Measurements from ENCODE around the gene ARHGAP12.

The ARHGAP12 gene

DNA sequence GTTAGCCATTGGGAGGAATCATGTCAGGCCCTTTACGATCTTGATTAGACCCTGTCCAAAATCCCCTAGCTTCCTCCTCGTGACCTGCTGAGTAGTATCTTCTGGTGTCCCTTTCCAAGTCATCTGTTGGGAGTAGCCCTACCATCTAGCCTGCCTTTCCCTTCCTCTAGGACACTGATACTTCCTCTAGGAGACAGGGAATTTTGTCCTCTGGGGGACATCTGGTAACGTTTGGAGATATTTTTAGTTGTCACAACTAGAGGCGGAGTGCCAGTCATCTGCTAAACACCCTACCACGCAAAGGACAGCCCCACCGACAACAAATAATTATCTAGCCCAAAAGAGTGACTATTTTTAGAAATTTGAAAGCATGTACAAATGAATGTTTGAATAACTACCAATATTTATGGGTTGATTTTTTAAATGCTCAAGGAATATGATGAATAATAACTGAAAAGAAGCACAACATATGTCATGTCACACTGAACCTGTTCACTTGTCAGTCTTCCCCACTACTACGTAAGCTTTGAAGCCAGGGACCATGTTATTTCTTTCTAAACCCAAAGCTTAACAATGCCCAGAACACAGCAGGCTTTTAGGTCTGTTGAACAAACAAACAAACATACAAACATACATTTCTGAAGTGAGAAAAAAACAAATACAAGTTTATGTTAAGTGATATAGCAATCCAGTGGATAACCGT is 105.9 kb downstream of the ARHGAP12 start:
- TF ChIP-seq, protein P1, sequence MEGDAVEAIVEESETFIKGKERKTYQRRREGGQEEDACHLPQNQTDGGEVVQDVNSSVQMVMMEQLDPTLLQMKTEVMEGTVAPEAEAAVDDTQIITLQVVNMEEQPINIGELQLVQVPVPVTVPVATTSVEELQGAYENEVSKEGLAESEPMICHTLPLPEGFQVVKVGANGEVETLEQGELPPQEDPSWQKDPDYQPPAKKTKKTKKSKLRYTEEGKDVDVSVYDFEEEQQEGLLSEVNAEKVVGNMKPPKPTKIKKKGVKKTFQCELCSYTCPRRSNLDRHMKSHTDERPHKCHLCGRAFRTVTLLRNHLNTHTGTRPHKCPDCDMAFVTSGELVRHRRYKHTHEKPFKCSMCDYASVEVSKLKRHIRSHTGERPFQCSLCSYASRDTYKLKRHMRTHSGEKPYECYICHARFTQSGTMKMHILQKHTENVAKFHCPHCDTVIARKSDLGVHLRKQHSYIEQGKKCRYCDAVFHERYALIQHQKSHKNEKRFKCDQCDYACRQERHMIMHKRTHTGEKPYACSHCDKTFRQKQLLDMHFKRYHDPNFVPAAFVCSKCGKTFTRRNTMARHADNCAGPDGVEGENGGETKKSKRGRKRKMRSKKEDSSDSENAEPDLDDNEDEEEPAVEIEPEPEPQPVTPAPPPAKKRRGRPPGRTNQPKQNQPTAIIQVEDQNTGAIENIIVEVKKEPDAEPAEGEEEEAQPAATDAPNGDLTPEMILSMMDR (IDR thresholded peaks at IDR 0.05; ENCODE audit: low read depth, low read length, missing control alignments): no peak
- DNase-seq (ENCODE audit: extremely low read depth, low read depth): no peak
- no peak overlapping the region for H3K4me3 ChIP-seq (replicated peaks; ENCODE audit: low read depth, low read length)

DNA sequence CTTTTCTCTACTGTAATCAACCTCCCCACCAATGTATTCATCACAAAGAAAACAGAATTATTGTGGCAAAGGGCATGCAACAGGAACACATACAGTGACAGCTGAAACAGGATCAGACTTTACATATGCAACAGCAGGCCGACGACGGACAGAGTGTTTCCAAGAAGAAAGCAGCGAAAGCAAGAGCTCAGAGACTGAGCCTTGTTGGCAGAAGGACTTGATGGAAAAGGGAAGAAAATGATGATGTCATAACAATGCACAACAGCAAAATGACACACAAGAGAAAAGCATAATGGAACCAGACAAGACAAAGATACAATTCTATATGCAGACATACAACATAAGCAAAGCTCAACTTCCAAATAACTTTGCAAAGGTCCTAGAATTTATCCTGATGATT is 106.5 kb downstream of the ARHGAP12 start:
- no peak overlapping the region for H3K4me3 ChIP-seq (replicated peaks; ENCODE audit: low read depth, low read length)
- no peak for DNase-seq (ENCODE audit: extremely low read depth, low read depth)
- TF ChIP-seq, protein P1 (IDR thresholded peaks at IDR 0.05; ENCODE audit: low read depth, low read length, missing control alignments): no peak

DNA sequence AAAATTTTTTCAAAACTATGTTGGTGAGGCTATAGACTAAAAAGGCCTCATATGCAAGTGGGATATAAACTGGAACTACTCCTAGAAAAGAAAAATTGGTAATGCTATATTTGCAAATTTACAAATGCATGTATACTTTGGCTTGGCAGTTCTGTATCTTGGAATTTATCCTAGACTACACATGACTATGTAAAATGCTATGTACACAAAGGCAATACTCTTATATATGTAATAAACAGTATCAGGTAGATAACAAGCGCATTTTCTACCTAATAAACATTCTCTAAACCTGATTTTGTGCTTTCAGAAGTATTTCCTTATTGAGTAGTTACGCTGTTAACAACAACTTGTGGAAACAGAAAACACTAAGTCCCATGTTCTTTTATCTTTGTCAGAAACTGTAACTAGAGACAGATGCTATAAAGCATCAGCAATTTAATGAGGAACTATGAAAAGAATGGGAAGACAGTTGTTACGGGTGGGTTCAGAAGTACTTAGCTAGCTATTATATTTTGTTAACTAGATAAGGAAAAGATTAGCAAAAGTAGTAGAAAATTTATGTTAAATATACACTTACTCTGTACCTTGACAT is 107.8 kb downstream of the ARHGAP12 start:
- TF ChIP-seq, protein P1 (IDR thresholded peaks at IDR 0.05; ENCODE audit: low read depth, low read length, missing control alignments): no peak
- no peak overlapping the region for H3K4me3 ChIP-seq (replicated peaks; ENCODE audit: low read depth, low read length)
- DNase-seq (ENCODE audit: extremely low read depth, low read depth): no peak

DNA sequence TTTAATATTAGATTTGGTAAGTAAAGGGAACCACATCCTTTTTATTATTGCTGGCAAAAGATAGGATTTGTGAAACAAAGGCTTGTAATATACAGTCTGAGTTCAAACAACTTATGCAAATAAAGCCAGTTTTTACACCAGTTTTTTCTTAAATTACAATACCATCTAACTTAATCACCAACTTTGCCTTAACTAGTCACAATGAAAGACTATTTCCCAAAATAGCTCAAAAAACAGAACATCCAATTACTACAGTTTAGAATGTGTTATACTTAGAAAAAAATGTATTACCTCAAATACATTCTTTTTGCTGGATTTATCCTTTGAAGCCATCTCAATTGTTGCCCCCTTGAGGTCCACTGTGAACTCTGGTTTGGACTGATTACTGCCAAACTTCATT is 108.5 kb downstream of the ARHGAP12 start:
- no peak for DNase-seq (ENCODE audit: extremely low read depth, low read depth)
- H3K4me3 ChIP-seq (replicated peaks; ENCODE audit: low read depth, low read length): no peak overlapping the region
- TF ChIP-seq, protein P1 (IDR thresholded peaks at IDR 0.05; ENCODE audit: low read depth, low read length, missing control alignments): no peak

DNA sequence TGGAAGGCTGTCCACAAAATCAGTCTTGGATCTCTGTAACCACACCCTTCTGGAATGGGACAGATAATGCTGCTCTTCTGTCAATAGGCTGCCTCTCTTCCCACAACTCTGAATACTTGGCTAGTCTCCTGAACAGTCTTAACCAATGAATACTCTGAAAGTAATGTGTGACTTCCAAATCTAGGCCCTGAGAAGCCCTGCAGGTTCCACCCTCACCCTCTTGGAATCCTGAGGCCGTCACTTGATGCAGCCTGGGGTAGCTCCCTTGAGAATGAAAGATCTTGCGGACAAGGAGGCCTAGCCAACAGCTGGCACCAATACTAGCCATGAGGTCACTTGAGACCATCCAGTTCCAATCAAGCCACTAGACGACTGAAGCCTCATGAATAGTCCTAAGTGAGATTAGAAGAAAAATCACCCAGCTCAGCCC is 109.2 kb downstream of the ARHGAP12 start:
- no peak for DNase-seq (ENCODE audit: extremely low read depth, low read depth)
- no peak overlapping the region for H3K4me3 ChIP-seq (replicated peaks; ENCODE audit: low read depth, low read length)
- TF ChIP-seq, protein P1 (IDR thresholded peaks at IDR 0.05; ENCODE audit: low read depth, low read length, missing control alignments): no peak

DNA sequence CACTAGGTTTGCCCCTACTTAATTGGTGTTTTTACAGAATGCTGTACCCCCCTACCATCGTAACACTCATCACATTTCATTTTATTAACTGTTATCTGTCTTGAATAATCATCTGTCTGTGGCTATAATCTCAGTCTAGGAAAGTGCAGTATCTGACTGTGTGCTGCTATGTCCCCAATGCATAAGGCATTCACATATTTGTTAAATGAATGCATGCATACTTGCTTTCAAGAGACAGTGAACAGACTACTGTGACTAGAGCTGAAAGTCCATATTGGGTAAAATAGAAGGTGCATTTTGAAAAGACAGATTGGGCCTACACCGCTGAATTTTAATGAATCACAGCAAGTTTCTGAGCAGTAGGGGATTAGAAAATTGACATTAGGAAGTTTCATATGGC is 112.3 kb downstream of the ARHGAP12 start:
- no peak for DNase-seq (ENCODE audit: extremely low read depth, low read depth)
- TF ChIP-seq, protein P1 (IDR thresholded peaks at IDR 0.05; ENCODE audit: low read depth, low read length, missing control alignments): no peak
- H3K4me3 ChIP-seq (replicated peaks; ENCODE audit: low read depth, low read length): no peak overlapping the region
